Retinal pigment epithelial cell (primary cell): Measurements from ENCODE around the gene ZNF337.
"Not testable (repeated sequence)": the region's sequence is repeated elsewhere in the genome, so short reads cannot be mapped to it uniquely, and the experiment has no call there.

Source experiments
- DNase-seq: peaks from one replicate; pipeline ENCODE4 v3.0.0-alpha.2; 2010; ENCODE audit warnings: low read depth
- H3K4me3 ChIP-seq: 2 replicates; pipeline ENCODE4 v1.5.1; 2011; ENCODE audit warnings: mild to moderate bottlenecking, low read length, control low read depth, moderate library complexity
- CTCF ChIP-seq: conservative IDR thresholded peaks from 2 replicates; pipeline ENCODE4 v1.5.1; 2011; ENCODE audit warnings: low read depth, low read length, control low read depth, inconsistent platforms

The ZNF337 gene

GRCh38 chr20:25675161-25675560, 21.5 kb downstream of the ZNF337 start:
- TF ChIP-seq CTCF, result no peak
- DNase-seq, result no peak
- no peak overlapping the region for H3K4me3 ChIP-seq

- TF ChIP-seq CTCF, result no peak
- no peak overlapping the region for H3K4me3 ChIP-seq
- DNase-seq, result no peak
Measured at GRCh38 chr20:25672659-25673235, 23.9 kb downstream of the ZNF337 start.

- DNase-seq, result no peak
- peak; percentile 18 for TF ChIP-seq CTCF
- H3K4me3 ChIP-seq, result no peak overlapping the region
Measured at GRCh38 chr20:25669826-25670422, 26.7 kb downstream of the ZNF337 start.

GRCh38 chr20:25668446-25668845, 28.2 kb downstream of the ZNF337 start:
- H3K4me3 ChIP-seq, result no peak overlapping the region
- no peak for DNase-seq
- TF ChIP-seq CTCF, result no peak

DNA sequence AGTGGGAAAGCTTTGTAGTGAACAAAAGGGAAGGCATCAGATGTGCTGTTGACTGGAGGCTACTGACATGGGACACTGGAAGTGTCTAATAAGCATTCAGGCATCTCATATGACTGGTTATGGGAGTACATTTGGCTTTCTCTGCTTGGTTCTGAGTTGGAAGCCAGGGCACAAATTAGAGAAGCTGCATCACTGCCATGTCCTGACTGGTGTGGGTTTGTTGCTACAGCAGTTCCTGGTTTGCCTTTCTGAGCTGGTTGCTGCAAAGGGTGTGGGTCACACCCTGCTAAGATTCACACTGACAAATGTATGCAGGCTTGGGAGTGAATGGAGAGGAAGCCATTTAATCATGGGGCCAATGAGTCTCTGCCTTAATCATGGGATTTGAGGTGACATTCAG, 36.7 kb downstream of the ZNF337 start:
- no peak for TF ChIP-seq CTCF
- no peak overlapping the region for H3K4me3 ChIP-seq
- DNase-seq, result no peak

DNA sequence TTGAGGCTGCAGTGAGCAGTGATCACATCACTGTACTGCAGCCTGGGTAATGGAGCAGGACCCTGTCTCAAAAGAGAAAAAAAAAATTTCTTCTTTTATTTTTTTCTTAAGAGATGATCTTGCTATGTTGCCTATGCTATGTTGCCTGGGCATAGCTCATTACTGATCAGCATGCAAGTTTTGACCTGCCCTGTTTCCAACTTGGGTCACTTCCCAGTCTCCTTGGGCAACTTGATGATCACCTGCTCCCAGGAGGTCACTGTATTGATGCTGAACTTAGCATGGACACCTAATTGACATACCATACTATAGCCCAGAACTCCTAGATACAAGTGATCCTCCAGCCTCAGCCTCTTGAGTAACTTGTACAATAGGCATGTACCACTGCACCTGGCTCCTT, 42.2 kb downstream of the ZNF337 start:
- H3K4me3 ChIP-seq, result no peak overlapping the region
- DNase-seq, result no peak
- TF ChIP-seq CTCF, result no peak

DNA sequence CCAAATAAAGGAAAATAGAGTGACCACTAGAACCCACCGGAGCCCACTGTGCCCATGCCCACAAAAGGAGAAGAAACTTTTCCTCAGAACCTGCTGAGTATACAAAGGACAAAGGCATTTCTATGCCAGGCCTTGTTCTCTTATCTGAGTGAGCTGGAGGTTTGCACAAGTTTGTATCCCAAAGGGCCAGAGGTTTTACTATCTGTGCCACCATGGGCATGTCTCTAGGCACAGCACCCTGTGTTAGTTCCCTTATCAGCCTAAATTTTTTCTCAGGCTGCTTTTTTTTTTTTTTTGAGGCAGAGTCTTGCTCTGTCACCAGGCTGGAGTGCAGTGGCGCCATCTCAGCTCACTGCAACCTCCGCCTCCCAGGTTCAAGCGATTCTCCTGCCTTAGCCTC, 43.8 kb downstream of the ZNF337 start:
- not testable (repeated sequence) for H3K4me3 ChIP-seq, DNase-seq
